Coronary artery (tissue), 2 donors: Measurements from ENCODE around the gene AGAP9.
"Not testable (repeated sequence)": the region's sequence is repeated elsewhere in the genome, so short reads cannot be mapped to it uniquely, and the experiment has no call there.

ENCODE experiments used
- DNase-seq: peaks from one replicate; pipeline ENCODE4 v3.0.0-alpha.2; 2017; ENCODE audit warnings: low spot score
- H3K27ac ChIP-seq, 2 donors: fragments of 200-600 bp; sonication (generic); one replicate each; pipeline ENCODE4 v1.5.1; 2016 to 2019
- H3K4me3 ChIP-seq: fragments of 200-600 bp; sonication (generic); 2 replicates; pipeline ENCODE4 v1.5.1; 2016; ENCODE audit warnings: mild to moderate bottlenecking, moderate library complexity
- TF ChIP-seq, protein P1 (sequence below): fragments of 200-600 bp; sonication (generic); IDR thresholded peaks from one replicate; pipeline ENCODE4 v1.5.1; 2019; ENCODE audit warnings: antibody characterized with exemption

AGAP9 gene

DNA sequence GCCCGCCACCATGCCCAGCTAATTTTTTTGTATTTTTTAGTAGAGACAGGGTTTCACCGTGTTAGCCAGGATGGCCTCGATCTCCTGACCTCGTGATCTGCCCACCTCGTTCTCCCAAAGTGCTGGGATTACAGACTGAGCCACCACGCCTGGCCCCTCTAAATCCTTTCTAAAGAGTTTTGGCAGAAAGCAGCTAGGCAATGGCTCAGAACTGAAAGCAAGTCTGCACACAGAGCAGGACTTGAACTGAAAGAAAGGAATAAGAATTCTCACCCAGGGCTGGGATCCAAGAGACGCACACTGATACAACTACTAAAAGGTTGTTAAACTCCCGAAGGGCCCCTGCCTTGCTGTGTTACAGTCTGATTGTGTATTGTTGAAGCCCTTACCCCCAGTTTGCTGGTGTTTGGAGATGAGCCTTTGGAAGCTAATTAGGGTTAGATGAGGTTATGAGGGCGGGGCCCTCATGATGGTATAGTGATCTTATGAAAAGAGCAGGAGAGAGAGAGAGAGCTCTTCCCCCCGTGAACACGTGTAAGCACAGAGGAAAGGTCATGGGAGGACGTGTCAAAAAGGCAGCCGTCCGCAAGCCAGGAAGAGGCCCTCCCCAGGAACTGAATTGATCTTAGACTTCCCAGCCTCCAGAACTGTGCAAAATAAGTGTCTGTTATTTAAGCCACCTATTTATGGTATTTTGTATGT lies 58.1 kb downstream of the AGAP9 start:
- H3K27ac ChIP-seq, H3K4me3 ChIP-seq, DNase-seq: not testable (repeated sequence)

- not testable (repeated sequence) for H3K27ac ChIP-seq, DNase-seq, H3K4me3 ChIP-seq
Observed at GRCh38 chr10:47462577-47463358, 60.7 kb downstream of the AGAP9 start.

DNA sequence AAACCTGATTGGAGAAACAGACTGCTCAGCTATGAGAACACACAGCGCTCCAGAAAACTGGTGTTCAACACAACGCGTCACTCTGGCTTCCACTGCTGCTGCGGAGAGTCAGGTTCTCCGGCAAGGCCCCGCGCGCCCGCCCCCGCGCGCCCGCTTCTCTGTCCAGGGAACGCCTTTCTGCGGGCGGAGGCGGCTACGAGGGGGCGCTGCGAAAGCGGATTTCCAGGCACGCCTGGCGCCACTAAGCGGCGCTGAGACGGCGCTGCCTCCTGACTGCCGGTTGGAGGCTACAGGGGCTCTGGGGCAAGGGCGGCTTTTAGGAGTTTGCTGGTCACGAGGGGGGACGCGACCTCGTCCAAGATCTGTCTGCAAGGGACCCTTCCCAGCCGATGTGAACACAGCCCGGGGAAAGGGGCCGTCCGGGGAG lies 62.2 kb downstream of the AGAP9 start:
- not testable (repeated sequence) for H3K27ac ChIP-seq
- peak overlapping the region; percentile 50 for H3K4me3 ChIP-seq
- peak; percentile 65 for DNase-seq

DNA sequence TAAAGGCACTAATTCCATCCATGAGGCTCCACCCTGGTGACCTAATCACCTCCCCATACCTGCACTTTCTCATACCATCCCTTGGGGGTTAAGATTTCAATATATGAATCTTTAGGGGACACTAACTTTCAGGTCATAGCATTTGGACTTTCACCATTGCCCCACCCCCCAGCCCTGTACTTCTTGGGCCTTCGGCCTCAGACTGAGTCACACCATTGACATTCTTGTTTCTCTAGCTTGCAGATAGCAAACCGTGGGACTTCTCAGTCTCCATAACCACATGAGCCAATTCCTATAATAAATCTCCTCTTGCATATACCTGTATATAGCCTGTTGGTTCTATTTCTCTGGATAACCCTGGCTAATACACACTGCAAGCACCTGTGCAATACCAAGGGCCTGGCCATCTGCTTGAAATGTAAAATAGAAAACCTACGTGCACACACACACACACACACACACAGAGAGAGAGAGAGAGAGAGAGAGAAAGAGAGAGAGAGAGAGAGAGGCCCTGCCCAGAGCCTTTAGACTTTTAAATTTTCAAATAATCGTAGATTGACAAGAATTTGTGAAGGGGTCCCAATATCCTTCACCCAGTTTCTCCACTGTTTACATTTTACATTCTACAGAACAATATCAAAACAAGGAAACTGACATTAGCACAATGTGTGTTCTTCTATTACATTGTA lies 64.8 kb downstream of the AGAP9 start:
- no peak overlapping the region for H3K4me3 ChIP-seq
- TF ChIP-seq, protein P1, sequence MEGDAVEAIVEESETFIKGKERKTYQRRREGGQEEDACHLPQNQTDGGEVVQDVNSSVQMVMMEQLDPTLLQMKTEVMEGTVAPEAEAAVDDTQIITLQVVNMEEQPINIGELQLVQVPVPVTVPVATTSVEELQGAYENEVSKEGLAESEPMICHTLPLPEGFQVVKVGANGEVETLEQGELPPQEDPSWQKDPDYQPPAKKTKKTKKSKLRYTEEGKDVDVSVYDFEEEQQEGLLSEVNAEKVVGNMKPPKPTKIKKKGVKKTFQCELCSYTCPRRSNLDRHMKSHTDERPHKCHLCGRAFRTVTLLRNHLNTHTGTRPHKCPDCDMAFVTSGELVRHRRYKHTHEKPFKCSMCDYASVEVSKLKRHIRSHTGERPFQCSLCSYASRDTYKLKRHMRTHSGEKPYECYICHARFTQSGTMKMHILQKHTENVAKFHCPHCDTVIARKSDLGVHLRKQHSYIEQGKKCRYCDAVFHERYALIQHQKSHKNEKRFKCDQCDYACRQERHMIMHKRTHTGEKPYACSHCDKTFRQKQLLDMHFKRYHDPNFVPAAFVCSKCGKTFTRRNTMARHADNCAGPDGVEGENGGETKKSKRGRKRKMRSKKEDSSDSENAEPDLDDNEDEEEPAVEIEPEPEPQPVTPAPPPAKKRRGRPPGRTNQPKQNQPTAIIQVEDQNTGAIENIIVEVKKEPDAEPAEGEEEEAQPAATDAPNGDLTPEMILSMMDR = no peak
- DNase-seq = no peak
- H3K27ac ChIP-seq = no peak overlapping the region

- TF ChIP-seq, protein P1 = no peak
- Histone ChIP-seq H3K4me3 (no peak overlapping the region), H3K27ac (no peak overlapping the region)
- DNase-seq = peak; percentile 62
Observed at GRCh38 chr10:47457826-47458225, 65.6 kb downstream of the AGAP9 start.

DNA sequence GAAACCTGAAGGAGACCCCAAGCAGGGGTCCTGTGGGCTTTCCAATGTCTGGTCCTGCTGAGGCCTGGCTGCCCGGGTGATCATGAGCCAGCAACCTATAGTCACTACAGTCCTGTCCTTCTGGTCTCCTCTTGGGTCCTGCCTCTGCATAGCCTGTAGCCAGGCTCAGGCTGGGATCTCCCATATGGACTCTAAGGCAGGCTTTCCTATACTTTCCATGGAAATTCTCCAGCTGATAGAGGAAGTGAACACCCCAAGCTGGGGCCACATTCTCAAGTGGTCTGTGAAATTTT lies 66.0 kb downstream of the AGAP9 start:
- no peak for DNase-seq
- no peak overlapping the region for H3K4me3 ChIP-seq
- no peak overlapping the region for H3K27ac ChIP-seq
- TF ChIP-seq, protein P1 = no peak

GRCh38 chr10:47456794-47457527 lies 66.5 kb downstream of the AGAP9 start:
- no peak overlapping the region for H3K4me3 ChIP-seq
- no peak overlapping the region for H3K27ac ChIP-seq
- DNase-seq = peak; percentile 57
- TF ChIP-seq, protein P1 = no peak

DNA sequence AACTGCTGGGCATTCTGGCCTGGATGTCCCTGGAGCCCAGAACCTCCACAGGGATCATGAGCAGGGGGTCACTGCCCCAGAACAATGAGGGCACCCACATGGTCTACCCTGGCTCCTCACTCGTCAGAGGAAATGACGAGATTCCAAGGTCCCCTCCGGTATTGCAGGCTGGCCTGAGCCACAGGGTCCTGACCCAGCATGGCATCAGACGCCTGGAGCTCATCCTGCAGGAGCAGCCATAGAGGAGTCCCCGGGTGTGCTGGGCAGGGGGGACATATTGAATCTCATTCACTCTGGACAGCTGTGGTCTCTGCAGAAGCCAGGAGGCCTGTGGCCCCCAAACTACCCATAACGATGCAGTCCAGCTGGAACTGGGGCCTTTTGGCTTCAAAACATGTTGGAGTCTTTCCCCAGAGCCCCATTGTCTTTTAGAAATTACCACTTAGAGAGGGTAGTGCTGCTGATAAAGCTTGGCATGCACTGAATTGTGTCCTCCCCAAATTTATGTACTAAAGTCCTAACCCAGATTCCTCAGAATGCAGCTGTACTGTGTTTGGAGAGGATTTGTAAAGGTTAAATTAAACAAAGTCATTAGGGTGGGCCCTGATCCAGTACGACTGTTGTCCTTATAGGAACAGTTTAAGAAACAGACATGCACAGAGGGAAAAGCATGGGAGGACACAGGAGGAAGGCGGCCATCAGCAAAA lies 67.2 kb downstream of the AGAP9 start:
- DNase-seq = peak; percentile 43
- Histone ChIP-seq H3K27ac (no peak overlapping the region), H3K4me3 (no peak overlapping the region)
- TF ChIP-seq, protein P1 = no peak

DNA sequence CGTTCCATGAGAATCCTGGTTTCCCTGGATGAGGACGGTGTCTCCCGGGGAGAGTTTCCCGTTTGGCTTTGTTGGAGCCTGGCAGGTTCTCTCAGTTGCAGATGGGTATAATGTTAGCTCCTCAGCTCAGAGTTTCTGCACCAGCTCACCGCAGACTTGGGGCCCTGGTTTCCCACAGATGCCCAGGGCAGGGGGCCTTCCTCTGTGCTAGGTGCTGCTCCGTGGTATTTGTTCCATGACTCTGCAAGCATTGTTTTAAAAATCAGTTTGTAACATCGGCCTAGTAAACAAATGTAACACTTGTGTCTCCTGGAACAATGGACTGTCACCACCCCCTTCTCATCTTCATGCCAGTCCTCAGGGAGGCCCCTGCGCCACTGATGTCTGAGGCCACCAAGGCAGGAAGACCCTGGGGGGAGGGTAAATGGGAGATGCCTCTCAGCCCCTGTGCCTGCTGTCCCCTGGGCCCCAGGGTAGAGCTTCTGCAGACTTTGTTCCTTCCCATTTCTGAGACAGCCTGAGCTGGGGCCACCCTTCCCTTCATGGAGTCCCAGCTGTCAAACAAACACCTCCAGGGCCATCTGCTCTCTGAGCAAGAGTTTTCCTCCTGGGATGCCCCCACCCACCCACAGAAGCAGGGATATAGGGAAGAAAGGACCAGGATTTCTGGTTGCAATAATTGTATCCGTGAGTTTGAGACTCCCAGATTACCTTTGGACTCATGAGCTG lies 67.9 kb downstream of the AGAP9 start:
- not testable (repeated sequence) for H3K4me3 ChIP-seq, H3K27ac ChIP-seq
- DNase-seq = peak; percentile 45
